NCI-H187 treated with DMSO at 0.1 percent for 48 hours (cell line): ENCODE results near the gene SORBS1.

Source experiments
- DNase-seq: peaks from one replicate; lab custom pipeline; 2025; lab: John Stamatoyannopoulos, UW

SORBS1 gene

GRCh38 chr10:95539560-95540284, 21.4 kb downstream of the SORBS1 start:
- no peak for DNase-seq

- DNase-seq: no peak
These were observed 22.8 kb downstream of the SORBS1 start for GRCh38 chr10:95538412-95538811.

- DNase-seq: no peak
These were observed 23.6 kb downstream of the SORBS1 start for GRCh38 chr10:95537542-95537927.

- no peak for DNase-seq
These were observed 24.2 kb downstream of the SORBS1 start for GRCh38 chr10:95536894-95537541.

GRCh38 chr10:95536017-95536416, 25.2 kb downstream of the SORBS1 start:
- DNase-seq: no peak

GRCh38 chr10:95535526-95535925, 25.6 kb downstream of the SORBS1 start:
- no peak for DNase-seq

- DNase-seq: no peak
These were observed 27.6 kb downstream of the SORBS1 start for GRCh38 chr10:95533590-95533989.

GRCh38 chr10:95532536-95532935, 28.6 kb downstream of the SORBS1 start:
- no peak for DNase-seq

GRCh38 chr10:95531994-95532399, 29.2 kb downstream of the SORBS1 start:
- no peak for DNase-seq

- no peak for DNase-seq
These were observed 29.9 kb downstream of the SORBS1 start for GRCh38 chr10:95531058-95531809.

- DNase-seq: no peak
These were observed 30.6 kb downstream of the SORBS1 start for GRCh38 chr10:95530561-95530960.

- DNase-seq: no peak
These were observed 31.1 kb downstream of the SORBS1 start for GRCh38 chr10:95530029-95530428.

GRCh38 chr10:95526044-95526443, 35.1 kb downstream of the SORBS1 start:
- no peak for DNase-seq

GRCh38 chr10:95525033-95525418, 36.1 kb downstream of the SORBS1 start:
- DNase-seq: no peak

- no peak for DNase-seq
These were observed 36.7 kb downstream of the SORBS1 start for GRCh38 chr10:95524358-95525032.

- DNase-seq: no peak
These were observed 39.1 kb downstream of the SORBS1 start for GRCh38 chr10:95522117-95522516.

- DNase-seq: no peak
These were observed 40.6 kb downstream of the SORBS1 start for GRCh38 chr10:95520617-95521016.

- no peak for DNase-seq
These were observed 42.4 kb downstream of the SORBS1 start for GRCh38 chr10:95518455-95519452.

- DNase-seq: no peak
These were observed 43.4 kb downstream of the SORBS1 start for GRCh38 chr10:95517536-95518454.

GRCh38 chr10:95516774-95517373, 44.3 kb downstream of the SORBS1 start:
- DNase-seq: no peak
